Bone marrow (tissue), 2 donors: ENCODE measurements around the gene CCDC70.
A peak's percentile ranks its signal among the peaks of the same experiment; 100 is the strongest.
"Not testable (repeated sequence)": the region's sequence is repeated elsewhere in the genome, so short reads cannot be mapped to it uniquely, and the experiment has no call there.

Source experiments
- DNase-seq, 2 donors: peaks; one replicate each; lab custom pipeline; 2025; lab: John Stamatoyannopoulos, UW

The CCDC70 gene

DNA sequence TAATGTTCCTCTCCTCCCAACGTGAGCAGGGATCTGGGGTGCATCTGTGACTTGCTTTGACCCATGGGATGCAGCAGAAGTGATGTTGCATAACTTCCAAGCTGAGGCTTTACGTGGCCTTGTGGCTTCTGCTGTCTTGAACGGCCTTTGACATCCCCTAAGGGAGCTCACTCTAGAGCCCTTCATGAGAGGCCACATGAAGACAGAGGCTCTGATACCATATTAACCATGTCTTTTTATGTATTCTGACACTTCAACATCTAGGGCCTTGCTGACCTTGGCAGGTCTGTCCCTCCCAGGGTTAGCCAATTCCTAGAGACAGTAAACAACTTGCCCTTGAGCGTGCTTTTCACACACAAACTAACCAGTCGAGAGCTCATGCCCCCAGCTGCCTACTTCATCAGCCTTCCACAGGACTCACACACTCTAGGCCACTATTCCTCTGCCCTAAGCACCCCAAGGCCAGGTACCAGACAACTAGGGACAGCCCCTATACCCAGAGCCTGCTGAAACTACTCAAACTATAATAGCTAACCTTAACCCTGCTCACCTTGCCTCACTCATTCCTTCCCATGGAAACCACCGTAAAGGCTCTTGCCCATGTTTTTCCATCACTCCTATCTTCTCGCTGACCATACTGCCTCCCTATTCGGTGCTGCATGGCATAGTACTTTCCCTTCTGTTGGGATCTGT lies 45.4 kb downstream of the CCDC70 start:
- DNase-seq = no peak

DNA sequence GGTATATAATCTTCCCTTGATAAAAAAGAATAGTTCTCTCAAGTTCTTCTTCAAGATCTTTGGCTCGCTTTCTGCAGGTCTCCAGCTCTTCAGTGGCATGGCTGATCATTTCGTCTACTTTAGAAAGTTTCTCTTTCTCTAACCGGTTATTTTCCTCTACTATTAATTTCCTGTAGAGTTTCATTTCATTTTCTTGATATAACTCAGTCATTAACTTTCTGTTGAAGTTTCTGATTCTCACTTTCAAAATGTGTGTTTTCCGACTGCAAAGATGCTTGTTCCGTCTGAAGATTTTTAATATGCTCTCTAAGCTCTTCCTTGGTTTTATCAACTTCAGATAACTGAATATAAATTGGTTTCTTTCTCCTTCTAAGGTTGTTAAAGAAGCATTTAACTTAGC lies 47.5 kb downstream of the CCDC70 start:
- DNase-seq = not testable (repeated sequence)

DNA sequence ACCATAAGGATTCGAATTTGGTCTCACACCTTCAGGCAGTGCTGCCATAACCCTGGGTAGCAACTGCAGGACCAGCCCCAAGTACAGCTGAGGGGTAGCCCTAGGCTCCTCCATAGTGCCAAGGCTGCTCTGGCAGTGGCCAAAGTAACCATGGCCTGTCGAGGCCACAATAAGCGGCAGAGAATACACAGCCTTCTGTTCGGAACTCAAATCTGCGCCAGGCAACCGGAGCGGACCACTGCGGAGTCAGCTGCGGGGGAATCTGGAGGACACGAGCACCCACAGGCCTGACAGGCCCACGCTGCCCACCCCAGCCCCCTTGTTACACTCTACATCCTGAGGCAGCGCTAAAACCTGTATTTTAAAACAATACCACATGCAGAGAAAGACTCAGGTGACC lies 48.7 kb downstream of the CCDC70 start:
- DNase-seq = no peak

DNA sequence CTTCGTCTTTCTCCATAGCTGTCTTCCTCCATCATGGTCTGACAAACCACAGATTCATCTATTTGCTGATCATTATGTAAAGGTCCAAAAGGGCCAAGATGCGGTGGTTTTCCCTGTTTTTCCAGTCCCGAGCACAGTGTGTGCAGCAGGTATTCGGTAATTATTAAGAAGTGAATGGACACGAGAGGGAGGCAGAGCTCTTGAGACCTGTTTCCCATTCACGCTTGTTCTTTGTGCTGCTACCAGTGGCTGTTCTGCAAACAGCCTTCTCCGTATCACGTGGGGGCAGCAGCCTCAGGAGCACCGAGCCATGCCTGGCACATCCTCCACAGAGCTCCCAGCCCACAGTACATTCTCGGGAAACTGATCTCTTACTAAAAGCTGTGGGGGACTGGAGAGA lies 50.3 kb downstream of the CCDC70 start:
- no peak for DNase-seq

DNA sequence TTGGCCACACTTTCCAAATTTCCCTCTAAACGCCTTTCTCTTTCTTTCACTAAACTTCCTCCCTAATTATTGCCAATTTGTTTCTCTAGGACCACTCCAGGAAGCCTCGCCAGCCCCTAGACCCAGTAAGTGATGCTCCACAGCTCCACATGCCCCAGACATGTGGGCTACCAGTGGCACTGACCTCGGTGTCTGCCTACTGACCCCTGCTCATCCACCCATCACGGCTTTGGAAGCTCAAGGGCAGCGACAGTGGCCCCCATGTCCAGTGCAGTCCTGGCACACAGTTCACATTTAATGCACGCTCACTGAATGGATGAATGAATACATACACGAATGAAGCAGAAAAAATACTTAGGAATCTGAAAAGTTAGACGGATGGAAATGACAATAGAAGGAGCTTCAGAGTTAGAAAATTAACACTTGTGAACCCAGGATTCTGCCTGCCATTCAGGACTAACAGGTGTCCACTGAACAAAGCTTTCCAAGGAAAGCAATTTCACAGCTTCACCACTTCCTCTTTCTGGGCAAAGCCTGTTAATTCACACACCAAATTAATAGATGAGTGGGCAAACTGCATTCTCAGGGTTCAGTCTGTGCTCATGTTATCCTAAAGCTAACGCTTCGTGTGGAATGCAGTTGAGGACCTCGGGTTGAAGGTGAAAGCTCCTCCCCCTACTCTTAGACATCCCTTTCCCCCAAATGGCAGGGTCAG lies 50.9 kb downstream of the CCDC70 start:
- peak in 1 of 2 donors; percentile 16 for DNase-seq

DNA sequence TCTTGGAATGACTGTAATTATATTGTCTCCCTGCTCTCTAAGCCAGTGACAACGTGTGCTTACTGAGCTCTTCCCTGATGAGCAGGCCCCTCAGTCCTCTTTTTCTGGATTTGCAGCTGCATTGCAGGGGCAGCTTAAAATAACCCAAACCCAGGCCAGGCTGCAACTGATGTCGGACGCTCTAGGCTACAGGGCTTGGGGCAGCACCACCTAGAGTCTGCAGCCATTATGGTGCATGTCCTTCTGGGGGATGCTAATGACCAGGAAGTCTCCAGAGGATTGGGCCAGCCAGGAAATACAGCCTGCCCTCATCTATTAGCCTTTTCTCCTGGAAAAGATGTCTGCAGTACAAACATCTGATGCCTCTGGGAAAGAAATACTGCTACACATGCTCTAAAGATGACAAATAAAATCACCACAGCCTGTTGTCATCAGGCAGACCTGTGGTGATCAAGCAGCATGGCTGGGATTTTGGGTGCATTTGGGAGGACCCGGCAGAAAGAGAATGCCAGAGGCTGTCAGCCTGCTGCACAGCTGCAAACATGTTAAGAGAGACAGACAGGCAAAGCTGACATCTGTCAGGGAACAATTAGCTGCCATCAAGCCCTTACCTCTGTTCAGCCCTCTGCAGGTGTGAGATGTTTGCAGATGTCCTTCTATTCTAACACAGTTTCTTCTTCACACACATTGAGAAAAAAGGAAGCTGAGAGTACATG lies 51.8 kb downstream of the CCDC70 start:
- DNase-seq = no peak

DNA sequence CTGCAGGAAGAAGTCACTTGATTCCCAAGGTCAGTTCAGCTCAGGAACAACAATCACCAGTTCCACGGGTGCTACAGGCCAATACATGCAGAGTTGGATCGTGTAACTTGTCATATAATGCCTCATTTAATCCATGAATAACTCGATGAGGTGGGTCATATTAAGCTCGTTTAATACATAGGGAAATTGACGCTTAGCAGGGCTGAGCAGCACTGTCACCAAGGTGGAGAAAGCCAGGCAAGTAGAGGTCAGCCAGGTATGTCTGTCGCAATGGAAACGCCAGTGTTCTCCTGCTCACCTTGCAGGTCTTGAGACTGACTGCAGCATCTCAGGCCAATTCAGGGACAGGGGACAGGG lies 52.3 kb downstream of the CCDC70 start:
- DNase-seq = no peak
